ENCODE measurements around the gene OTOR. TPM values are rescaled to one million over a fixed set of nuclear protein-coding genes. Genes with fewer than 3 reads are reported as not detected.

OTOR gene
- total RNA-seq, 4 donors from 2014 or later, result not detected

DNA sequence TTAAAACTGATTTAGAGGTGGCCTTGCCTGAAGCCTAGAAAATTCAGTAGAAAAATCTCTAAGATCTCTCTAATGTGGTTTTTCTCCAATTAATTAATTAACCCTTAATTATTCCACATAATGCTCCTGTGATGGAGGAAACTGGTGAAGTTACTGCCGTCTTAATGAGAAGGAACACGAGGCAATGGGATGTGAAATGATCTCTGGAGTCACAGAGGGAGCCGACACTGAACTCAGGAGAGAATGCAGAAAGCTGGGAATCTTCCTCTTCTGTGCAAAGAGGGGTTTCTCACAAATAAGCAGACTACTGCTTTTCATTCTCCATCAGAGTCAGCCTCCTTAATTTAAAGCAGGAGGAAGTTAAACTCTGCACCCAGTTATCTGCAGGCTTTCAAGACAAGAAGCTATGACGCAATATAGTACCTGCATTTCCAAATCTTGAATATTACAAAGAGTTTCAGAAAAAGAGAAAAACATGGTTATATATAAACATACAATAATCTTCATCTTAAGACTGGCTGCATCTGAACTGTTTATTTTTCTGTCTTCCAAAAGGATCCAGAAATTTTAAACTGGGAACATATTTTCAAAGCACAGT, 36.4 kb upstream of the OTOR start:
- Histone ChIP-seq H3K27ac (no peak overlapping the region), H3K4me1 (peaks cover 8 to 10% of the 10 kb centered on the region in 2 donors), H3K36me3 (no peaks in the 10 kb centered on the region), H3K27me3 (no peaks in the 10 kb centered on the region), H3K4me3 (no peak overlapping the region), H3K9me3 (no peaks in the 10 kb centered on the region)
- ATAC-seq, result no peak
- TF ChIP-seq, protein P1, sequence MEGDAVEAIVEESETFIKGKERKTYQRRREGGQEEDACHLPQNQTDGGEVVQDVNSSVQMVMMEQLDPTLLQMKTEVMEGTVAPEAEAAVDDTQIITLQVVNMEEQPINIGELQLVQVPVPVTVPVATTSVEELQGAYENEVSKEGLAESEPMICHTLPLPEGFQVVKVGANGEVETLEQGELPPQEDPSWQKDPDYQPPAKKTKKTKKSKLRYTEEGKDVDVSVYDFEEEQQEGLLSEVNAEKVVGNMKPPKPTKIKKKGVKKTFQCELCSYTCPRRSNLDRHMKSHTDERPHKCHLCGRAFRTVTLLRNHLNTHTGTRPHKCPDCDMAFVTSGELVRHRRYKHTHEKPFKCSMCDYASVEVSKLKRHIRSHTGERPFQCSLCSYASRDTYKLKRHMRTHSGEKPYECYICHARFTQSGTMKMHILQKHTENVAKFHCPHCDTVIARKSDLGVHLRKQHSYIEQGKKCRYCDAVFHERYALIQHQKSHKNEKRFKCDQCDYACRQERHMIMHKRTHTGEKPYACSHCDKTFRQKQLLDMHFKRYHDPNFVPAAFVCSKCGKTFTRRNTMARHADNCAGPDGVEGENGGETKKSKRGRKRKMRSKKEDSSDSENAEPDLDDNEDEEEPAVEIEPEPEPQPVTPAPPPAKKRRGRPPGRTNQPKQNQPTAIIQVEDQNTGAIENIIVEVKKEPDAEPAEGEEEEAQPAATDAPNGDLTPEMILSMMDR (IDR thresholded peaks at IDR 0.05 in 4 of 5, conservative IDR thresholded peaks at IDR 0.05 in 1 of 5), result no peak
- TF ChIP-seq POLR2A (IDR thresholded peaks at IDR 0.05), result no peak
- intact Hi-C loops (cut with DNase I; ENCODE audit: low total_unique reads), result no loop called here
- no peak for DNase-seq
- in situ Hi-C loops (cut with MboI; ENCODE audit: low sequenced_read_pairs in 4 of 4), result loop anchor here in 1 of 4 donors (25.0 kb wide), 1 partner anchor 99 kb away; no protein-coding TSS in a partner anchor

DNA sequence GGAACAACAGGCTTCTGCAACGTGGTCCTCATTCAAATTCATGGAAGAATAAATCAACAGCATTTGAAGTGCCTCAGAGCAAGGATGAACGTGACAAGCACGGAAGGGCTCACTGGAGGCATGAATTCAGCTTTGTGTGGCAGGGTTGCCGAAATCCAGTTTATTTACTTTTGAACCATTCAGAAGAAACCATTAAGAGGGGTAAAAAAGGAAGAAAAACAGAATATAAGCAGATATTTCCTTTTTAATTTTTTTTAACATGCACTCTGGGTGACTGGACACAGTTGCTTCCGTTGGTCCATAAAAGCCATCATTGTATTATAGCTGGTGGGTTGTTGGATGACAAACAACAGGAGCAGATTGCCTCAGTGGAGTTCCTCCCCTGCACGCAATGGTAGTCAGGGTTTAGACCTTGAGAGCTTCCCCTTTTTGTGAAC, 35.6 kb upstream of the OTOR start:
- Histone ChIP-seq H3K9me3 (no peaks in the 10 kb centered on the region), H3K4me1 (peaks cover 8 to 10% of the 10 kb centered on the region in 2 donors), H3K27me3 (no peaks in the 10 kb centered on the region), H3K27ac (no peak overlapping the region), H3K36me3 (no peaks in the 10 kb centered on the region), H3K4me3 (no peak overlapping the region)
- in situ Hi-C loops (cut with MboI; ENCODE audit: low sequenced_read_pairs in 4 of 4) (loop anchor here in 1 of 4 donors (25.0 kb wide), 1 partner anchor 100 kb away; no protein-coding TSS in a partner anchor), intact Hi-C loops (cut with DNase I; ENCODE audit: low total_unique reads) (no loop called here)
- ATAC-seq (no peak), DNase-seq (no peak)
- TF ChIP-seq POLR2A (IDR thresholded peaks at IDR 0.05), result no peak
- TF ChIP-seq, protein P1 (IDR thresholded peaks at IDR 0.05 in 4 of 5, conservative IDR thresholded peaks at IDR 0.05 in 1 of 5), result no peak

DNA sequence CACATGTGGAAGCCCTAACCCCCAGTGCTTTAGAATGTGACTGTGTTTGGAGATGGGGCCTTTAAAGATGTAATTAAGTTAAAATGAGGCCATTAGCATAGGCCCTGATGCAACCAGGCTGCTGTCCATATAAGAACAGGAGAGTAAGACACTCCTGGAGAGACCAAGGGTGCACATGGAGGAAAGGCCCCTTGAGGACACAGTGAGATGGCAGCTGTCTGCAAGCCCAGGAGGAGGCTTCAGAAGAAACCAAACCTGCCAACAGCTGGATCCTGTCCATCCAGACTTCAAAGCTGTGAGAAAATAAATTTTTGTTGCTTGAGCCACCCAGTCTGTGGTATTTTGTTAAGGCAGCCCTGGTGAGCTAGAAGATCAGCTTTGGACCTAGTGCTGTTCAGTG, 35.1 kb upstream of the OTOR start:
- DNase-seq (no peak), ATAC-seq (no peak)
- in situ Hi-C loops (cut with MboI; ENCODE audit: low sequenced_read_pairs in 4 of 4) (loop anchor here in 1 of 4 donors (25.0 kb wide), 1 partner anchor 101 kb away; no protein-coding TSS in a partner anchor), intact Hi-C loops (cut with DNase I; ENCODE audit: low total_unique reads) (no loop called here)
- Histone ChIP-seq H3K27ac (no peak overlapping the region), H3K9me3 (no peaks in the 10 kb centered on the region), H3K4me3 (no peak overlapping the region), H3K27me3 (no peaks in the 10 kb centered on the region), H3K4me1 (peaks cover 8 to 10% of the 10 kb centered on the region in 2 donors), H3K36me3 (no peaks in the 10 kb centered on the region)
- TF ChIP-seq, protein P1 (IDR thresholded peaks at IDR 0.05 in 4 of 5, conservative IDR thresholded peaks at IDR 0.05 in 1 of 5), result no peak
- TF ChIP-seq POLR2A (IDR thresholded peaks at IDR 0.05), result no peak

DNA sequence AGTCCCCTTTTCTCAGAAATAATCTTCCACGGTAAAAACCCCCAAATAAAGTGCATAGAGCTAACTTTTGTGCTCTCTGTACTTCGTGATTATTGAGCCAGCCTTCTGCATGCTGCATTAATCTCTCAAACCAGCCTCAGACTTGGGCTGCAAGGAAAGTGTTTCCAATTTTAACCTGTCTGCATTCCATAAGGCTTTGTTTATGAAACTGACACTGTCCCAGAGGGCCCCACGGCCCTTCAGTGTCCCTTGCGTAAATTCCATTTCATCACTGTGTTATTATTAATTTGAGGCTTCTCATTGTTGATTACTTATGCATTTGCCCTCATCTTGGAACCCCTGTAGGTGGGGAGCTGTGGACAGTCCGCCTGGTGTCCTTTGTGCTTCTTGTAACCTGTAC, 33.9 kb upstream of the OTOR start:
- TF ChIP-seq, protein P1 (IDR thresholded peaks at IDR 0.05 in 4 of 5, conservative IDR thresholded peaks at IDR 0.05 in 1 of 5), result no peak
- TF ChIP-seq POLR2A (IDR thresholded peaks at IDR 0.05), result no peak
- peaks cover 8 to 10% of the 10 kb centered on the region in 2 donors for H3K4me1 ChIP-seq
- H3K36me3 ChIP-seq, result no peaks in the 10 kb centered on the region
- in situ Hi-C loops (cut with MboI; ENCODE audit: low sequenced_read_pairs in 4 of 4) (loop anchor here in 1 of 4 donors (25.0 kb wide), 1 partner anchor 102 kb away; no protein-coding TSS in a partner anchor), intact Hi-C loops (cut with DNase I; ENCODE audit: low total_unique reads) (no loop called here)
- no peaks in the 10 kb centered on the region for H3K27me3 ChIP-seq
- H3K9me3 ChIP-seq, result no peaks in the 10 kb centered on the region
- H3K27ac ChIP-seq, result no peak overlapping the region
- peak; percentile 39 to 45 for ATAC-seq
- no peak for DNase-seq
- no peak overlapping the region for H3K4me3 ChIP-seq

Data from gastrocnemius medialis (tissue), 4 donors.